DMS 273 (cell line): ENCODE measurements around the gene MPRIP.
A peak's percentile ranks its signal among the peaks of the same experiment; 100 is the strongest.

Experiments
- DNase-seq: peaks from one replicate; lab custom pipeline; 2025; ENCODE audit not compliant: unreplicated experiment; lab: John Stamatoyannopoulos, UW

Gene MPRIP

DNA sequence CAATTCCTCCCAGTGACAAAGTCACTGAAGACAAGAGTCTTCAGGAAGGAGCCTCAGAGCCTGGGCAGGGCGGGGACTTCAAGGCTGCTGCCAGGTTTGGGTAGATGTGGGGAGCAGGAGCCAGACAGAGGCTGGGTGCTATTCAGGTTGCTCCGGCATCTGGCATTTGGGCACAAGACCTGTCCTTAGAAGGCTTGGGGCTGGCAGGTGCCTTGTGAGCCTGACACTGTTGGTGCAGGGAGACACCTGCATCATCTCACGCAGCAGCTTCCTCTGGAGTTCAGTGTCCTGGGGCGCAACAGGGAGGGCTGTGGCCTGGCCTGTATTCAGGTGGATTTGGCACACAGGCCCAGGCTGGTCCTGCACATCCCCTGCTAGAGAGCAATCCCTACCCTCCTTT, 65.0 kb downstream of the MPRIP start:
- DNase-seq = no peak

DNA sequence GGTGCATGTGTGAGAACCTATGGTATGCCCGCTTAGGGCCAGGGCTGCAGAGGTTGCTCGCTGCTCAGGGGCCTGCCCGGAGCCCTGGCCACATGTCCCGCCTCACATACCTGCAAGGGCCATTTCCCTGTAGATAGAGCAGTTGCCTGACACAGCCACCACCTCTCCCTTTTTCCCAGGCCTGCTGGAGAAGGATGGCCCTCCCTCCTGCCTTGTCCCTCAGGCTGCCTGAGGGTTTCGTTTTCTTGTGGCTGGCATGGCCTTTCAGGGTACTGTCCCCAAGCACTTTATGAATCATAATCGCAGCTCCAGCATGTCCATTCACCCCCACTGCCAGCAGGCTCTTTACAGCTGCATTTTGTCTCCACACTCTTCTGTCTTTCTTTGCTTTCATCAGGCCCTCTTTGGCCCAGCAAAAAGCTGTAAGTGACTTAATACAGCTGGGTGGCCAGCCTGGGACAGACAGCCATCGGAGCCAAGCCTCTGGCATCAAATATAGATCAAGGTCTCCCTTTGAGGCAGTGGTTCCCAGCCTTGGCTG, 65.7 kb downstream of the MPRIP start:
- DNase-seq = no peak

DNA sequence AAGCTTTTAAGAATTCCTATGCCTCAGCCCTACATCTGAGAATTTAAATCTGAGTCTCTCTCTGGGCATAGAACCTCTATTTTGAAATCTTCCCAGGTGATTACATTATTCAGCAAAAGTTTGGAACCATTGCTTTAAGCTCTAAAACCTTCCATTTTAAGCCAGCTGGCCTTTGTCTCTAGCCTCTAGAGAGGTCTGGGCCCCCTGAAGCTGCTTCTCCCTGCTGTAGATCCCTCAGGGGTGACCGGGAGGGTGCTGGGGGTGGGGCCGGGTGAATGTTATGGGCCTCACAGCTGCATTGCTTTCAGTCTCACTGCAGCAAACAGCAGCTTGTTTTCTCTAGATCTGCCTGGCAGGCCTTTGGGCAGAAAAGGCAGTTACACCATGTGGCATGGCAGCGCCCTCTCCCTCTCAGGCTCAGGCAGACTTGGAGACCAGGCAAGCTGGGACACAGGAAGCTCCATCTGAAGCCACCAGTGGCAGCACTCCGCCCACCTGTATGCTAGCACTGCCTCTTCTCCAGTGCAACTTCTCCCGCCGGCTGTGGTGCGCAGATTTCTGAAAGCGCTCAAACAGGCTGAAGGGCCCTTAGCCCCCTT, 66.3 kb downstream of the MPRIP start:
- DNase-seq = peak; percentile 33

DNA sequence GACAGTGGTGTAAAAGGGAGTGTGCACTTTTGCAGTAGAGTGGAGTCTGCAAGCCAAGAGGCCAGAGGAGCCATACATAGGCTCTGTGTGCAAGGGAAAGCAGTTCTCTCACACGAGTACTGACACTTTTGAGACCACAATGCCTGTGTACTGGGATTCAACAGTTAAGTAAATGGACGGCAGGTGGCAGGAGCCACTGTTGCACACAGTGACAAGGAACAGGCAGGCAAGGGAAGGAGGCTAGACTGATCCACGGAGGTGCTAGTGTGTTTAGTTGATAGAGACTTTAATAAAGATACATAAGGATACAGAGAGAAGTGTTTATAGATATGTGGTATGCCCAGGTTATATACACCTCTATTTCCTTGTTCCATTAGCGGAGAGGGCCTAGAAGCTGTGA, 67.0 kb downstream of the MPRIP start:
- no peak for DNase-seq

DNA sequence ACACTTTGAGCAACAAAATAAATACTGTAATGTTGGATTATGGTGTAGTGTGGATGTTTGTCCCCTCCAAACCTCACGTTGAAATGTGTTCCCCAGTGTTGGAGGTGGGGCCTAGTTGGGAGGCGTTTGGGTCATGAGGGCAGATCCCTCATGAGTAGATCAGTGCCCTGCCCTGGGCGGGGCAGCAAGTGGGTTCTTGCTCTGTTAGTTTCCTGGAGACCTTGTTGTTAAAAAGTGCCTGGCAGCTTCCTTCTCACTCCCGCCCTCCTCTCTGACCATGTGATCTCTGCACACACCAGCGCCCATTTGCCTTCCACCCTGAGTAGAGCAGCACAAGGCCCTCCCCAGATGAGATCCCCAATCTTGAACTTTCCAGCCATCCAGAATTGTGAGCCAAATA, 67.7 kb downstream of the MPRIP start:
- DNase-seq = no peak

DNA sequence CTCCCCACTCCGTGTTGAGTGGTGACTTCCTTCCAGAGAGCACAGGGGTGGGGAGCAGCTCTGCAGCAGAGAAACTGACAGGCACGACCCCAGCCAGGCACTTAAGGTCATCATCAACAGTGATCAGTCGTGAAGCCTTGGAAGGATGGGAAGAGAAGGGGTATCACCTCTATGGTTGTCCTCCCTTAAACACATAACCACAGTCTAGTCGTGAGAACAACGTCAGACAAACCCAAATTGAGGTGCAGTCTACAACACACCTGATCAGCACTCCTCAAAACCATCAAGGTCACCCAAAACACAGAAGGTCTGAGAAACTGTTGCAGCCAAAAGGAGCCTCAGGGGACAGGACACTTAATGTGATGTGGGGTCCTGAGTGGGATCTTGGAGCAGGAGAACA, 68.3 kb downstream of the MPRIP start:
- DNase-seq = no peak

DNA sequence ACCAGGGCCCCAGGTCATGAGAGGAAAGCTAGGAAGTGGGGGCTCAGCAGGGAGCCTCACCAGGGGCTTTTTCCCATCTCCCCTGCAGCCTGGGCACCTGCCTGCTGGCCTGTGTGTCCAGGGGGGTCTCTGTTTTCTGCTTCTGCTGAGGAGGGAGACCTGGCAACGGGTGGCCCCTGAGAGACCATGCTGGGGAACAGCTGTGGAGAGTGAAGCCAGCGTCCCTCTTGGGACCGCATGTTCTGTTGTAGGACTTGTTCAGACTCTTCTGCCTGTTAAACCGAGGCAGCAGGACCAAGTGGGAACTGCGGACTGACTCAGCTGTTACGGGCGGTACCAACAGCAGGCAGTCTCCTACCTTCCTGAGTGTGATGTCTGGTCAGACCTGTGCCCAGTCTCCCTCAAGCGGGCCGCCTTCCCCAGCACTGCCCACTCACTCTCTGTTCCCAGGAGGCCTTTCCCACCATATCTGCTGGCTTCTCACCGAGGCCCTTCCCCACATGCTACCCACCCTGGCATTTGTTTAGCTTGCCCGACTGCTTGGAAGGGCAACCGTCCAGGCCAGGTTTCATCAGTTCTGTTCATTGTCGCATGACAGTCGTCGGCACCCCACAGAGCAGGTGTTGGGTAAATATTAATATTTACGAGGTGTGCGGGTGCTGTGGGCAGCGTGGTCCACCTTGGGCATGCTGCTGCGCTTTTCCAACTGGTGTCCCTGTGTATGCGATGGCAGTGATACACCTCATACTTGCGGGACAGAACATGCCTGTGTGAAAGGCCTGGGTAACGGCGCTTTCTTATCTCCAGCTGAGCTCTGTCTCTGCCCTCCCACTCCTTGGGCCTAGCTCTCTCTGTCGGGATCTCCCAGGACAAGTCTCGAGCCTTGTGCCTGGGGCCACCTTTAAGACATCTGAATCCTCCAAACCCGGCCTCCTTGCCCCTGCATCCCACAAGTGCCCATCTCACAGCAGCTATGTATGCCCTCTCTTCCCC, 69.4 kb downstream of the MPRIP start:
- DNase-seq = peak; percentile 35

DNA sequence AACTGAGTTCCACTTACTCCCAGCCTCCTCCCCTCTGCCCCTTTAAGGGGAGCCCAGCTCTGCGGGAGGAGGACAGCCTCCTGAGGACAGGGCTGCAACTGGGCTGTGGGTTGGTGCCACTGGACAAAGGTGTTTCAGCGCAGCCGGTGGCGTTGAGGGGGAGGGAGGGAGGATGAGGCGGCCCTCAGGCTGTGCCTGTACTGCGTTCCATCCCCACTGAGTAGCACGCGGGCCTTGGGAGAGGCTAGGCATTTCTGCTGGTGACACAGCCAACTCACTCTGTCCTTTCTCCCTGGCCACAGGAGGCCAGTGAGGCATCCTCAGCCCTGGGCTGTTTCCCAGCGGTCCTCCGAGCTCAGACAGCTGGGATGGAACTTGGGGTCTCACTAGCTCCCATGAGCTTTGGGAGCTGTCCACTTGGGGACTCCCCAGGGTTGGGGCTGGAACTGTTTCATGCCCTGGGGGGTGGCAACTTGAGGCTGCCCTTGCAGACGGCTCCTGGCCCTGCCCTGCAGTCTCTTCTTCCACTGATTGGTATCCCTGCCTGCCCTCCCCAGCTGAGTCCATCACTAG, 70.5 kb downstream of the MPRIP start:
- no peak for DNase-seq

DNA sequence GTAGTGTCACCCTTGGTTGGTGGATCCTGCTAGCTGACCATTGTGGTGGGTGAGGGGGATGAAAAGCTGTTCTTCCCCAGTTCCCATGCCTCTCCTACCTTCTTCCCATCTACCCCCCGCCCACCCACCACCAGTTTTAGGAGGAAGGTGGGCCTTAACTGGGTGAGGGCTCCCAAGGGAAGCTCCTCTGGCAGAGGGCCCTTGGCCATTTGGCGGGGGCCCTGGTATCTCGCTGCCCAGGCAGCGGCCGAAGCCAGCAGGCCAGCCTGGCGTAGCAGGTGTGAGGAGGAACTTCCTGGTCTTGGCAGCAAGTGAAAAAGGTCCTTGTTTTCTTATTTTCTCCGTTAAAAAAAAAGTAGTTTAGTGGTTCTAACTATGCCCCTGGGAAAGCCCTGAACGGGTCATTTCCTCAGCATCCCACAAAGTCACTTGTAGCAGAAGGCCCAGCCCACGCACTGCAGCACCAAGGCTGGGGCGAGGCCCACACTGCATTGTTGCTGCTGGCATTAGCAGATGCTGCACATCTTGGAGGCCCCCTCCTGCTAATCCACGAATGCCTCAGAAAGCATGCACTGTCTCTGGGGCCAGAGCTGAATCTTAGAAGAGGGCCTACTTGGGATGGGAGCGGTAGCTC, 72.5 kb downstream of the MPRIP start:
- no peak for DNase-seq

DNA sequence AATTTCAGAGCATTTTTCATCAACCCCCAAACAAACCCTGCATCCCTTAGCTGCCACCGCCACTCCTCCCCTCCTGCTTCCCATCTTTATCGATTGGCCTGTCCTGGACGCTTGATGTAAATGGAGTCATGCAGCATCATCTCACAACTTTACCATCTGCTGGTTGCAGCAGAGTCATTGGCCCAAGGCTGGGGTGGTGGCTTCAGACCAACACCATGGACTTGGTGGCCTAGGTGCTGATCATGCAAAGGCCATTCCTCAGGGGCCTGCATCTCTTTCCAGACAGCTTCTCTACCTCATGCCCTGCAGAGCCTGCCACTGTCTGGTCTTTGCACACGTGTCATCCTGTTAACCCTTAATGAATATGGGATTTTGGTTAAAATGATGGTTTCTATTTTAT, 73.4 kb downstream of the MPRIP start:
- no peak for DNase-seq

DNA sequence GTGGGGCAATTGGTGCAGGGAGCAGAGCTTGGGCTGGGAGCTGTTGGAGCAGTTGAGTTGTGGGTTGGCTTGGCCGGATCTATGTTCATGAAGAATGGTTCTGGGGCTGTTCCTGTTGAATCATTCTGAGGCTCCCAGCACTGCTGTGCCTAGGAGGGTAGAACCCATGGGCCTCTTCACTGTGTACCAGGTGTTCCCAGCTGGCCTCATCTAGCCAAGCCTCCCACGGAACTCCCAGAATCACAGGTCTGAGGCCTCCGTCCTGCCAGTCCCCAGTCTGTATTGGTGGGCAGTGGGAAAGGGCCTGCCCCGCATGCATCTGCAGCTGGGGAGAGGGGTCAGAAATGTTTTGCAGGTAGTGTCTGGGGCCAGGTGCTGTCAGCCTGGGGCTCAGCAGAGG, 74.1 kb downstream of the MPRIP start:
- DNase-seq = no peak

DNA sequence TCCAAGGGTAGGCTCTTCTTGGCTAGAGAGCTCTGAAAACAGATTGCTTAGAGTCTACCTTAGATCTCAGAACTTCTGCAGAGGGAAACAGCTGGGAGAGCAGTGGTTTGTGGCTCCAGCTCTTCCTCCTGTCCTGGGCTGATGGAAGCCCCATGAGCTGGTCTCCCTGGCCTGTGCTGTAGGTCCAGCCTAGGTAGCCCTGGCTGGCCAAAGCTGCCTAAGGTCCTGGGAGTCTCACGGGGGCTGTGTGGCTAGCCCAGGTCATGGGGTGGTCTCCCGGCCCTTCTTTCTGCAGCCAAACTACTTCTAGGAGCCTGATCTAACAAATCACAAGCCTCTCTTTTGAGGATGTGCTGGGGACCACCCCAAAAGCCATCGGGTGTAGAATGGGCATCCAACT, 75.7 kb downstream of the MPRIP start:
- no peak for DNase-seq

DNA sequence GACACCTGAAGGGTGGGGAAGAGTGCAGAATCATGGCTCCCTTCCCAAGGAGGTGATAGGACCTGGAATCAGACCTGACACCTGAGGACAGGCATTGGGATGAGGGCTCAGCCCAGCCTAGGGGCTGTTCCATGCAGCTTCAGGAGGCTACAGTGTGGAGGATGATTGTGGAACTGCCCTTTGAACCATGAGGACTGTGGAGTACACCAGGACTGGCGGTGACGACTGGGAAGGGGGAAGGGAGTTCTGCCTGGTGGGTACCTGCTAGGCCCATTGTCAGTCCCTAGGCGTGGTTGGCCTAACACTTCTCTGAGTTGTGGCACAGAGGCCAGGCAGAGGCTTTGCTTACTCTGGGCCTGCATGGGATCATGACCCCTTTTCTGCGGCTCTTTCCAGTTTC, 76.1 kb downstream of the MPRIP start:
- no peak for DNase-seq

DNA sequence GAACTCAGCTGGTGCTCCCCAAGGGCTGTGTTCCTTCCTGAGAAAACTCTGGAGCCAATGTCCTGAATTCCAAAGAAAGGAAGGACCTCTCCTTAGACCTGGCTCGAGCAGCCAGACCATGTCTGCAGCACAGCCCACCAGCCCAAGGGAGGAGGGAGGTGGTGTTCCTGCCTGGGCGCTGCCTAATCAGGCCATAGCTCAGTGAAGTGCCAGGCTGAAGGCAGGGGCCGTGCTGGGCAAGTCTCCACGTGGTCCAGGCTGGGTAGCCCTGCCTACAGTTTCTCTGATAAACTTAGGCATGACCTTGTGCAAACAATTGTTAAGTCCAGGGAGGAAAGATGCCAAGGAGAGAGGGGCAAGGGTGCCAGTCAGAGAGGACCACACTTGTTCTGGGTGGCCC, 76.8 kb downstream of the MPRIP start:
- no peak for DNase-seq

DNA sequence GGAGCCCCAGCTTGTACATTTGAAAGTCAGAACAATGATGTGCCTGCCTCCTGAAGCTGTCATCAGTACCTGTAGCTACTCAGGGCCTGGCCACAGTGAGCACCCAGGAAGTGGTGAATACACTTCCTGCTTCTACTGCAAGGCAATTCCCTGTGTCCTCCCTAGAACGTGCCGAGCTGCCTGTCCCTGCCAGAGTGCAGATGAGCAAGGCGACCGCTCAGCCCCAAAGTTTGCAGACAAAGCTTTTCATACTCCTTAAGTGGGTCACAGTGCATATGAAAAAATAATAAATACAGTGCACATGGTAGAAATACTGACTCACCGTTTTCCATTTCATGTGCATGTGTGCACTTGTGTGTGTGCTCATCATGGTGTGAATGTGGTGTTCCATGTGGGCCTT, 77.3 kb downstream of the MPRIP start:
- DNase-seq = no peak

DNA sequence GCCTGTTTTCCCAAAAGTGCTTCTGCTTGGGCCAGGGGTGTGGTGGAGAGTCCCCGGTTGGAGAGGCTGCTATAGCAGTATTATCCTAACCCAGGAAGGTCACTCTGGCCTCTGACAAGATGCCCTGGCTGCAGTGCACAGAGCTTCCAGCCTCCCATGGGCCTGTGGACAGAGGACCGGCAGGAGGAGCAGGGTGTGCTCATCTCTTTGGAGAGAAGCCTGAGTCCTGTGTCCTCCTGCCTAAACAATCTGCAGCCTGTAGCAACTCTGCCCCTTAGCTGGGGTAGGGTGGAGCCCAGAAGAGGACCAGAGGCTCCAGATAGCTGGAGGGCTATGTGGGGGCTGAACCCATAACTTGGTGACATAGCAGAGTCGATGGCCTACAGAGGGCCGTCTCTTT, 78.0 kb downstream of the MPRIP start:
- DNase-seq = no peak

DNA sequence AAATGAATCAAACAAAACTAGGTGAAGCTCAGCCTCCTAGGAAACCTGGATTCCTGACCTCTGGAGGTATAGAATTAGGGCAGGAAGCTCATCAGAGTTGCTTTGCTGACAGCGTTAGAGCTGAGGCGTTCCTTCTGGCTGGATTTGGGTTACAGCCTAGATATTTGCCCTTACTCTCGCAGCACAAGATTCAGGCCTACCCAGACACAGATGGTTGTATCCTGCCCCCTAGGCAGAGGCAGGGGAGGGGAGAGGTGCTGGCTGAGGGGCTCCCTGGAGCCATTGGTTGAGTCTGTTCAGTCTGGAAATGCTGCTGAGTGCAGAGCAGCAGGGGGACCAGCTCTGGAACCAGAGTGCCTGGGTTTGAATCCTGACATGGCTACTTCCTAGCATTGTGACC, 78.4 kb downstream of the MPRIP start:
- peak; percentile 25 for DNase-seq

DNA sequence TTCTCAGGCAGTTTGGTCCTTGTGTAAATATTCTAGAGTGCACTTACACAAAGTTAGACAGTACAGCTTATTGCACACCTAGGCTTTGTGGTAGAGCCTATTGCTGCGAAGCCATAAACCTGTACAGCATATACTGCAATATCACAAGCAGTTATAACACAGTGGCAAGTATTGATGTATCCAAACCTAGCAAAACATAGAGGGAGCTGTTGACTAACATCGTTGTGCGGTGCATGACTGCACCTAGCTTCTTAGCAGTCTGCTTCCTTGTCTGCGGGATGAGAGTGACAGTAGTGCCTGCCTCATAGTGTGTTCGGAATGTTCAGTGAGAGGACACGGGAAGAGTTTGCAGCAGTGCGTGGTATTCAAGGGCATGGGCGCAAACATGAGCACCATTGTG, 78.9 kb downstream of the MPRIP start:
- no peak for DNase-seq

DNA sequence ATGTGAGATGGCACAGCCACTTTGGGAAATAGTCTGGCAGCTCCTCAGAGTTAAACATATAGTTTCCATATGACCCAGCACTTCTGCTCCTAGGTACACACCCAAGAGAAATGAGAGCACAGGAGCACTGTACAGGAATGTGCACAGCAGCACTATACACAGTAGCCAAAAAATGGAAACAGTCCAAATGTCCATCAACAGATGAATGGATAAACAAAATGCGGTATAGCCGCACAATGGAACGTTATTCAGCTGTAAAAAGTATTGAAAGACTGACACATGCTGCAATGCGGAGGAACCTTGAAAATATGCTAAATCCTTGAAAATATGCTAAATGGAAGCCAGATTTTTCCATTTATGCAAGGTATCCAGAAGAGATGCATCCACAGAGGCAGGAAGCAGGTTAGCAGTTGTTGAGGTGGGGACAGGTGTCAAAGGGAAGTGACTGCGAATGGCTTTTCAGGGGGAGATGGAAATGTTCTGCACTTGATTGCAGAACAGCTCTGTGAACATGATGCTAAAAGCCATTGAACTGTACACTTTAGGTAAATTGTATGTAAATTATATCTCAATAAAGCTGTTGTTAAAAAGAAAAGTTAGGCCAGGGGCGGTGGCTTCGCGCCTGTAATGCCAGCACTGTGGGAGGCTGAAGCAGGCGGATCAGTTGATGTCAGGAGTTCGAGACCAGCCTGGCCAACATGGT, 80.7 kb downstream of the MPRIP start:
- no peak for DNase-seq

DNA sequence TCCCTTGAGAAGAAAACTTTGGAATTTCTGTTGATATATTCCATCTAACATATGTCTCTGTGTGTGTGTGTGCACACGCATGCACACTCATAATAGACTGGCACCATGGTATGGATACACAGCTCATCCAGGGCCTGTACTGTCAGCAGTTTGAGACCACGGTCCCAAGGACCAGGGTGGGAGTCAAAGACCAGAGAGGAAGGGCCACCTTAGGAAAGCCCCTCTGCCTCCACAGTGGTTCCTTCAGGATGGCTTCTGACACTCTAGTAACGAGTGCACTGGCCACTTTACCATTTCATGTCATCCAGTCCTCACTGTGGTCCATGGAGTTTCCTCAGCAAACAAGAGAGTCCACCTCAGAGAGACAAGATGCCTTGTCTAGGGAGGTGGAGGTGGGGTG, 82.1 kb downstream of the MPRIP start:
- DNase-seq = no peak
